NB4 (cell line): ENCODE results near the gene VPS54.

ENCODE experiments used
- CTCF ChIP-seq: IDR thresholded peaks from one replicate; pipeline ENCODE4 v1.5.1; 2012; ENCODE audit warnings: low read depth, low read length
- MAX ChIP-seq: IDR thresholded peaks from 2 replicates; pipeline ENCODE4 v1.6.1; 2011; ENCODE audit warnings: low read depth, low read length
- MYC ChIP-seq: IDR thresholded peaks from 2 replicates; pipeline ENCODE4 v1.6.1; 2011; ENCODE audit warnings: low read depth, low read length
- POLR2A ChIP-seq: IDR thresholded peaks from 2 replicates; pipeline ENCODE4 v1.6.1; 2011; ENCODE audit warnings: mild to moderate bottlenecking; ENCODE audit not compliant: insufficient read length; ENCODE audit errors: extremely low read depth

- TF ChIP-seq CTCF: no peak
- no peak for TF ChIP-seq MAX
- TF ChIP-seq POLR2A: no peak
- no peak for TF ChIP-seq MYC
Measured at GRCh38 chr2:63886445-63886844, 132.8 kb downstream of the VPS54 start.
